Measurements from ENCODE around the gene TBC1D13. TPM values are rescaled to one million over a fixed set of nuclear protein-coding genes. Genes with fewer than 3 reads are reported as not detected.
A peak's percentile ranks its signal among the peaks of the same experiment; 100 is the strongest.
"Not testable (repeated sequence)": the region's sequence is repeated elsewhere in the genome, so short reads cannot be mapped to it uniquely, and the experiment has no call there.

The TBC1D13 gene
- polyA plus RNA-seq, 6 donors from 2014 or later: 23.8 to 39.7 (median 25.6) TPM

GRCh38 chr9:128829477-128830251 is 42.6 kb downstream of the TBC1D13 start, which contains the start of gene SPOUT1:
Gene SPOUT1, minus strand, starts transcription at chr9:128829794. Its CDS starts 14 bp downstream, at chr9:128829780.
- peak; percentile 99 for ATAC-seq (ENCODE audit: low read depth in 2 of 2)
- no peaks in the 10 kb centered on the region for H3K36me3 Mint-ChIP-seq
- H3K4me3 Mint-ChIP-seq: peak within 1 kb of the TSS; percentile 94 to 99 (median 97)

DNA sequence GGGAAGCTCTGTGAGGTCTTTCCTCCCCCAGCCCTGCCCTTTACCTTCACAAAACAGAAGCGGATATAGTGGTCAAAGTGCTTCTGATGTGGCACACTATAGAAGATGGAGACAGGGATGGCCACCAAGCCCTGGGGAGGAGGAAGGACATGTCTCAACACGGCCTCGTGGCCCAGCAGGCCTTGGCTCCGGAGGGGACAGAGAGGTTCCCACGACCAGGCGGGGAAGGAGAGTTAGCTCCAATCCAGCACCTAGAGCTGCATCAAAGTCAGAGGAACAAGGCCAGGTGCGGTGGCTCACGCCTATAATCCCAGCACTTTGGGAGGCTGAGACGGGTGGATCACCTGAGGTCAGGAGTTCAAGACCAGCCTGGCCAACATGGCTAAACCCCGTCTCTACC is 46.6 kb downstream of the TBC1D13 start:
- Mint-ChIP-seq H3K4me1 (peaks cover 11 to 17% (median 13%) of the 10 kb centered on the region in 3 donors), H3K27me3 (no peaks in the 10 kb centered on the region), H3K36me3 (peaks cover 0 to 8% of the 10 kb centered on the region in 2 donors), H3K27ac (no peak overlapping the region), H3K9me3 (no peaks in the 10 kb centered on the region), H3K4me3 (no peak overlapping the region)
- no peak for DNase-seq
- no peak for ATAC-seq (ENCODE audit: low read depth in 2 of 2)

More at GRCh38 chr9:128829477-128830251, 42.6 kb downstream of the TBC1D13 start, which contains the start of gene SPOUT1:
- Mint-ChIP-seq H3K27ac (peak within 1 kb of the TSS; percentile 87 to 95 (median 94)), H3K9me3 (no peaks in the 10 kb centered on the region), H3K27me3 (no peaks in the 10 kb centered on the region), H3K4me1 (peaks cover 18 to 21% (median 21%) of the 10 kb centered on the region in 3 donors)
- peak; percentile 92 for DNase-seq

GRCh38 chr9:128835246-128836210 is 48.5 kb downstream of the TBC1D13 start:
- Mint-ChIP-seq H3K4me1 (no peaks in the 10 kb centered on the region), H3K4me3 (no peak overlapping the region), H3K9me3 (no peaks in the 10 kb centered on the region), H3K27ac (peak overlapping the region in 1 of 6 donors; percentile 51), H3K27me3 (no peaks in the 10 kb centered on the region), H3K36me3 (peaks cover 0 to 8% of the 10 kb centered on the region in 2 donors)
- DNase-seq: no peak
- no peak for ATAC-seq (ENCODE audit: low read depth in 2 of 2)

DNA sequence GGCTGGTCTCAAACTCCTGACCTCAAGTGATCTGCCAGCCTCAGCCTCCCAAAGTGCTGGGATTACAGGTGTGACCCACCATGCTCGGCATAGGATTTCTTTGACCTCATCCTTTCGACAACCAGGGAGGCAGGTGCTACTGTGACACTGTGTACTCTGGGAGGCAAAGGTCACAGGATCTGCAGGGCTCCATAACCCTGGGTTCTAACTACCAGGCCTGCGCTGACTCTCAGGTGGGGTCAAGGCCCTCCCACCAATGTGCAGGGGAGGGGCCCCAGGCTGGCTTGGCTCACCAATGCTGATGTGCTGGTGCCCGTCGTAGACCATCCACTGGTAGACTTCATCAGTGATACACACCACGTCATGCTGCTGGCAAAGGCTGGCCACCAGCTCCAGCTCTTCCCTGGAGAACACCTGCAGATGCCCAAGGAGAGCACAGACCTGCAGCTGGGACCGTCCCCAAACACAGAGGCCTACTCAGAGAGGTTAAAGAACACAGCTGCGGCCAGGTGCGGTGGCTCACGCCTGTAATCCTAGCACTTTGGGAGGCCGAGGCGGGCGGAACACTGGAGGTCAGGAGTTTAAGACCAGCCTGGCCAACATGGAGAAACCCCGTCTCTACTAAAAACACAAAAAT is 49.6 kb downstream of the TBC1D13 start:
- Mint-ChIP-seq H3K4me3 (no peak overlapping the region), H3K4me1 (peaks cover 0 to 3% (median 0%) of the 10 kb centered on the region in 3 donors), H3K27ac (no peak overlapping the region), H3K9me3 (no peaks in the 10 kb centered on the region), H3K36me3 (peaks cover 0 to 8% of the 10 kb centered on the region in 2 donors), H3K27me3 (no peaks in the 10 kb centered on the region)
- DNase-seq (no peak), ATAC-seq (ENCODE audit: low read depth in 2 of 2) (no peak)

DNA sequence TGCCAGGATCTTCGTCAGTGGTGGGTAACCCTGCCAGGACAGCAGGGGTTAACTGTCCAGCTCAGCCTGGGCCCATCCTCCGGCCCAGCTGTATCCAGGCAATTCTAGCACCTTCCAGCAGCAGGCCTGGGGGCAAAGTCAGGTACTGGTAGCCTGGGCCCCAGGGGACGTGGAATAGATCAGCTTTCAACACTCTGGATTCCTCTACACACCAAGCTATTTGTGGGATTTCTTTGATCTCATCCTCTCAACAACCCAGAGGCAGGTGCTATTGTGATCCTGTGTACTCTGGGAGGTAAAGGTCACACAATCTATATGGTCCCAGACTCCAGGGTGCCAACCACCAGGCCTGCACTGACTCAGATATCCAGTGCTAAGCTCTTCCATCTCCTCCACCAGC is 51.3 kb downstream of the TBC1D13 start:
- peaks cover 0 to 6% (median 0%) of the 10 kb centered on the region in 3 donors for H3K4me1 Mint-ChIP-seq
- no peak for DNase-seq
- H3K27me3 Mint-ChIP-seq: no peaks in the 10 kb centered on the region
- H3K9me3 Mint-ChIP-seq: no peaks in the 10 kb centered on the region
- ATAC-seq (ENCODE audit: low read depth in 2 of 2): no peak
- H3K36me3 Mint-ChIP-seq: peaks cover 4 to 8% of the 10 kb centered on the region in 2 donors
- H3K4me3 Mint-ChIP-seq: no peak overlapping the region
- H3K27ac Mint-ChIP-seq: peak overlapping the region in 1 of 6 donors; percentile 82

- H3K36me3 Mint-ChIP-seq: peaks cover 4 to 8% of the 10 kb centered on the region in 2 donors
- no peak for DNase-seq
- H3K4me3 Mint-ChIP-seq: peak overlapping the region in 1 of 8 donors; percentile 35
- ATAC-seq (ENCODE audit: low read depth in 2 of 2): no peak
- H3K27ac Mint-ChIP-seq: no peak overlapping the region
- peaks cover 0 to 6% (median 0%) of the 10 kb centered on the region in 3 donors for H3K4me1 Mint-ChIP-seq
- no peaks in the 10 kb centered on the region for H3K9me3 Mint-ChIP-seq
- H3K27me3 Mint-ChIP-seq: no peaks in the 10 kb centered on the region
These were observed 53.5 kb downstream of the TBC1D13 start for GRCh38 chr9:128840524-128840923.

- H3K27me3 Mint-ChIP-seq: no peaks in the 10 kb centered on the region
- H3K36me3 Mint-ChIP-seq: peaks cover 4 to 8% of the 10 kb centered on the region in 2 donors
- no peaks in the 10 kb centered on the region for H3K9me3 Mint-ChIP-seq
- no peak overlapping the region for H3K27ac Mint-ChIP-seq
- DNase-seq (no peak), ATAC-seq (ENCODE audit: low read depth in 2 of 2) (no peak)
- no peak overlapping the region for H3K4me3 Mint-ChIP-seq
- H3K4me1 Mint-ChIP-seq: peaks cover 0 to 6% (median 0%) of the 10 kb centered on the region in 3 donors
These were observed 54.8 kb downstream of the TBC1D13 start for GRCh38 chr9:128841694-128842492.

DNA sequence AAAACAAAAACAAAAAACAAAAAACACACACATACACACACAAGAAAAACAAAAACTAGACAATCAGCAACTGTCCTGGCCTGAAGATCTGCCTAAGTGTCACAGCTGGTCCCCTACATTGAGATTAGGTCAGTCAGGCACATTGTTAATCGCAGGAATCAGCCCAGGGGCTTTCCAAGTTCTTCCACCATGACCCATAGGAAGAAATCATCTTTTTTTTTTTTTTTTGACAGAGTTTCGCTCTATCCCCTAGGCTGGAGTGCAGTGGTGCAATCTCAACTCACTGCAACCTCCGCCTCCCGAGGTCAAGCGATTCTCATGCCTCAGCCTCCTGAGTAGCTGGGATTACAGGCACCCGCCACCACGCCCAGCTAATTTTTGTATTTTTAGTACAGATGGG is 56.1 kb downstream of the TBC1D13 start:
- ATAC-seq (ENCODE audit: low read depth in 2 of 2); H3K4me1 Mint-ChIP-seq; DNase-seq; H3K36me3 Mint-ChIP-seq; H3K27ac Mint-ChIP-seq; H3K9me3 Mint-ChIP-seq; H3K4me3 Mint-ChIP-seq; H3K27me3 Mint-ChIP-seq: not testable (repeated sequence)

DNA sequence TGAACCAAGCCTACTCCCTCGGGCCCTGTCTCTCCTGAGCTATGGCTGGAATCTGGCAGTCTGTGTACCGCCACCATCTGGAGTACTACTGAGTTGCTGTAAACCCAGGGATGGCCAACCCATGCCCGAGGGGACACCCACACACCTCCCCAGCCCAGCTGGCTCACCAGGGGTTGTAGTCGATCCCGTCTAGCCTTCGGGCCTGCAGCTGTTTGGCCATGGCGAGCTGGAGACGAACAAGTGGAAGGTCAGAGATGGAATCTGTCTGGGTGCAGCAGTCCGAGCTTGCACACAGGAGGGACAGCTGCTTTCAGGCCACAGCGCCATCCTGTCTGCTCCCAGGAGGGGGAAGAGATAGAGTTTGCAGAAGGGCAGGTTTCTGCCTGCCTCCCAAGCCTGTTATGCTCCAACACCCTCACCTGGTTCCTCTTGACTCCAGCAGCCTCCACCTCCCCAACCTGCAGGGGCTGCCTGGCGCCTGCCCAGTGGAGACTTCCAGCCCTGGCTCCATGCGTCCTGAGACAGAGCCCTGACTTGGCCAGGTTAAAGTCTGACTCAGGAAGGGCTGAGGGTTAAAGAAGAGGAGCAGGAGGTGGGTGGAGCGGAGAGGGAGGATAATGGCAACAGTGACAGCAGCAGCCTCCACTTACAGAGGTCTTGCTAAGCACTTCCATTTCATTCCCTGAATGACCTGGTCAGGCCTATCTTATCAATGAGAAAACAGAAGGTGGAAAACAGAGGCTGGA is 58.3 kb downstream of the TBC1D13 start:
- H3K4me3 Mint-ChIP-seq: peak overlapping the region in 1 of 8 donors; percentile 18
- ATAC-seq (ENCODE audit: low read depth in 2 of 2): no peak

GRCh38 chr9:128846680-128847030 is 59.6 kb downstream of the TBC1D13 start:
- no peak overlapping the region for H3K4me3 Mint-ChIP-seq
- peaks cover 18 to 24% of the 10 kb centered on the region in 2 donors for H3K36me3 Mint-ChIP-seq
- H3K4me1 Mint-ChIP-seq: peaks cover 0 to 4% (median 4%) of the 10 kb centered on the region in 3 donors
- no peak overlapping the region for H3K27ac Mint-ChIP-seq
- H3K9me3 Mint-ChIP-seq: peaks cover 4 to 29% (median 13%) of the 10 kb centered on the region in 7 donors
- DNase-seq: no peak
- no peak for ATAC-seq (ENCODE audit: low read depth in 2 of 2)
- H3K27me3 Mint-ChIP-seq: no peaks in the 10 kb centered on the region

More for the DNA sequence above, 58.3 kb downstream of the TBC1D13 start:
- H3K27ac Mint-ChIP-seq: peak overlapping the region in 2 of 6 donors; percentile 22 to 42
- peaks cover 0 to 16% (median 5%) of the 10 kb centered on the region in 7 donors for H3K9me3 Mint-ChIP-seq
- no peak for DNase-seq
- peaks cover 0 to 6% (median 4%) of the 10 kb centered on the region in 3 donors for H3K4me1 Mint-ChIP-seq
- H3K27me3 Mint-ChIP-seq: no peaks in the 10 kb centered on the region
- peaks cover 5 to 11% of the 10 kb centered on the region in 2 donors for H3K36me3 Mint-ChIP-seq

- H3K36me3 Mint-ChIP-seq: peaks cover 14 to 26% of the 10 kb centered on the region in 2 donors
These were observed 60.8 kb downstream of the TBC1D13 start for GRCh38 chr9:128847803-128848202.

DNA sequence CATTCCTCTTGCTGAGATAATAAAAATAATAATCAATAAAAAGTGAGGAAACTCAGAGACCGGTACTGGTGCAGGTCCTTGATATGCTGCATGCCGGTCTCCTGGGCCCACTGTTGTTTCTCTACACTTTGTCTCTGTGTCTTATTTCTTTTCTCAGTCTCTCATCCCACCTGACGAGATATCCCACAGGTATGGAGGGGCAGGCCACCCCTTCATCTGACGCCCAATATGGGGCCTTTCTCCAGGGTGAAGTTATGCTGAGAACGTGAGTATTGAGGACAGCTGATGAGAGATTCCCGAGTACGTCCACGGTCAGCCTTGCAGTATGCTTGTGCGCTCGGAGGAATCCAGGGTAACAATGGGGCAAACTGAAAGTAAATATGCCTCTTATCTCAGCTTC is 64.0 kb downstream of the TBC1D13 start:
- H3K27ac Mint-ChIP-seq; DNase-seq; H3K4me1 Mint-ChIP-seq; H3K27me3 Mint-ChIP-seq; ATAC-seq (ENCODE audit: low read depth in 2 of 2): not testable (repeated sequence)
- Mint-ChIP-seq H3K36me3 (peaks cover 14 to 26% of the 10 kb centered on the region in 2 donors), H3K9me3 (peaks cover 4 to 29% (median 14%) of the 10 kb centered on the region in 7 donors), H3K4me3 (peak overlapping the region in 1 of 8 donors; percentile 54)

More at GRCh38 chr9:128847803-128848202, 60.8 kb downstream of the TBC1D13 start:
- peaks cover 4 to 29% (median 14%) of the 10 kb centered on the region in 7 donors for H3K9me3 Mint-ChIP-seq
- H3K4me1 Mint-ChIP-seq: peaks cover 0 to 4% (median 0%) of the 10 kb centered on the region in 3 donors
- no peaks in the 10 kb centered on the region for H3K27me3 Mint-ChIP-seq
- no peak overlapping the region for H3K4me3 Mint-ChIP-seq
- peak overlapping the region in 1 of 6 donors; percentile 7 for H3K27ac Mint-ChIP-seq
- DNase-seq (no peak), ATAC-seq (ENCODE audit: low read depth in 2 of 2) (no peak)
